GM23338 (cell line): ENCODE results near the gene NAALADL2. TPM values are rescaled to one million over a fixed set of nuclear protein-coding genes. Genes with fewer than 3 reads are reported as not detected.

ENCODE experiments used
- ATAC-seq: fragments of 200-7000 bp; cut with Tn5 transposase; 3 replicates; pipeline ENCODE4 v1.9.1; 2020
- DNase-seq: peaks from one replicate; pipeline ENCODE4 v3.0.0-alpha.2; 2015; ENCODE audit warnings: low spot score
- H2AFZ ChIP-seq: fragments of 200-600 bp; sonication (generic); 2 replicates; pipeline ENCODE4 v1.8.0; 2016; ENCODE audit warnings: antibody characterized with exemption, mild to moderate bottlenecking, moderate library complexity
- H3F3A ChIP-seq: fragments of 200-600 bp; sonication (generic); replicated peaks from 2 replicates; pipeline ENCODE4 v1.8.0; 2017; ENCODE audit warnings: antibody characterized with exemption, mixed run types, low read depth
- H3K27ac ChIP-seq: fragments of 200-600 bp; sonication (generic); 2 replicates; pipeline ENCODE4 v1.6.1; 2016; ENCODE audit warnings: low read depth
- H3K27me3 ChIP-seq: fragments of 200-600 bp; sonication (generic); 2 replicates; pipeline ENCODE4 v1.8.0; 2016; ENCODE audit warnings: mild to moderate bottlenecking, mixed run types, moderate library complexity; ENCODE audit not compliant: insufficient read depth
- H3K36me3 ChIP-seq: fragments of 200-600 bp; sonication (generic); 2 replicates; pipeline ENCODE4 v1.8.0; 2016; ENCODE audit warnings: mild to moderate bottlenecking; ENCODE audit not compliant: insufficient read depth
- H3K4me1 ChIP-seq: fragments of 200-600 bp; sonication (generic); 2 replicates; pipeline ENCODE4 v1.8.0; 2016; ENCODE audit warnings: mild to moderate bottlenecking, moderate library complexity; ENCODE audit not compliant: insufficient read depth
- H3K4me2 ChIP-seq: fragments of 200-600 bp; sonication (generic); 2 replicates; pipeline ENCODE4 v1.7.1; 2017; ENCODE audit warnings: mixed run types
- H3K4me3 ChIP-seq: fragments of 200-600 bp; sonication (generic); 2 replicates; pipeline ENCODE4 v1.6.1; 2016; ENCODE audit warnings: mixed run types
- H3K79me2 ChIP-seq: fragments of 200-600 bp; sonication (generic); replicated peaks from 2 replicates; pipeline ENCODE4 v1.8.0; 2017; ENCODE audit warnings: mild to moderate bottlenecking; ENCODE audit not compliant: insufficient read depth
- H3K9me2 ChIP-seq: fragments of 200-600 bp; sonication (generic); 2 replicates; pipeline ENCODE4 v1.8.0; 2017; ENCODE audit not compliant: insufficient read depth
- H4K20me1 ChIP-seq: fragments of 200-600 bp; sonication (generic); replicated peaks from 2 replicates; pipeline ENCODE4 v1.8.0; 2017; ENCODE audit warnings: mild to moderate bottlenecking; ENCODE audit not compliant: insufficient read depth
- H3K27ac Mint-ChIP-seq: 2 replicates; pipeline ENCODE4 v1.8.0; 2020; ENCODE audit warnings: inconsistent platforms, mild to moderate bottlenecking, moderate library complexity, mixed read lengths
- H3K27me3 Mint-ChIP-seq: 3 replicates; pipeline ENCODE4 v1.8.0; 2022; ENCODE audit warnings: low read depth, mild to moderate bottlenecking, moderate library complexity, mixed read lengths, inconsistent platforms; ENCODE audit not compliant: insufficient read depth, poor library complexity
- H3K36me3 Mint-ChIP-seq: 3 replicates; pipeline ENCODE4 v1.8.0; 2021; ENCODE audit warnings: low read depth, mild to moderate bottlenecking, inconsistent platforms, moderate library complexity, mixed read lengths
- H3K4me1 Mint-ChIP-seq: 3 replicates; pipeline ENCODE4 v1.8.0; 2020; ENCODE audit warnings: mild to moderate bottlenecking, inconsistent platforms, mixed read lengths
- H3K4me3 Mint-ChIP-seq: 3 replicates; pipeline ENCODE4 v1.8.0; 2021; ENCODE audit warnings: moderate library complexity, mild to moderate bottlenecking, inconsistent platforms, mixed read lengths
- H3K9me3 Mint-ChIP-seq: 3 replicates; pipeline ENCODE4 v1.8.0; 2020; ENCODE audit warnings: moderate library complexity, mild to moderate bottlenecking, inconsistent platforms, mixed read lengths
- CREB1 ChIP-seq: fragments of 250-450 bp; sonication (Bioruptor Pico); IDR thresholded peaks from 2 replicates; pipeline ENCODE4 v1.5.0; 2020; ENCODE audit warnings: low read depth, mild to moderate bottlenecking, moderate library complexity
- EZH2 ChIP-seq: fragments of 200-600 bp; sonication (generic); IDR thresholded peaks from one replicate; pipeline ENCODE4 v1.8.0; 2017; ENCODE audit warnings: antibody characterized with exemption, mild to moderate bottlenecking, low read depth; ENCODE audit not compliant: unreplicated experiment
- EZH2phosphoT487 ChIP-seq: fragments of 200-600 bp; sonication (generic); IDR thresholded peaks from one replicate; pipeline ENCODE4 v1.8.1; 2018; ENCODE audit warnings: antibody characterized with exemption; ENCODE audit not compliant: unreplicated experiment
- JUNB ChIP-seq: IDR thresholded peaks from one replicate; pipeline ENCODE4 v1.6.1; 2016; ENCODE audit warnings: antibody characterized with exemption; ENCODE audit not compliant: unreplicated experiment
- NANOG ChIP-seq: IDR thresholded peaks from 2 replicates; pipeline ENCODE4 v1.6.1; 2016; ENCODE audit warnings: antibody characterized with exemption, borderline replicate concordance
- POLR2AphosphoS5 ChIP-seq: IDR thresholded peaks from 2 replicates; pipeline ENCODE4 v1.6.1; 2016; ENCODE audit warnings: antibody characterized with exemption, low read depth
- STAT1 ChIP-seq: IDR thresholded peaks from one replicate; pipeline ENCODE4 v1.6.1; 2016; ENCODE audit warnings: antibody characterized with exemption; ENCODE audit not compliant: unreplicated experiment
- ZNF114 ChIP-seq: fragments of 250-450 bp; sonication (Bioruptor Pico); IDR thresholded peaks from 2 replicates; pipeline ENCODE4 v1.5.0; 2020; ENCODE audit warnings: mild to moderate bottlenecking, moderate library complexity
- ZNF331 ChIP-seq: fragments of 250-450 bp; sonication (Bioruptor Pico); IDR thresholded peaks from 2 replicates; pipeline ENCODE4 v1.5.0; 2020; ENCODE audit warnings: low read depth, mild to moderate bottlenecking, moderate library complexity
- polyA plus RNA-seq: library from polyadenylated mRNA; unstranded; fragments of >200 nt; fragmentation: Nextera tagmentation; extraction: Ambion mirVana; gene quantifications from 2 replicates; pipeline ENCODE4 v1.2.1, GENCODE V29; 2016
- total RNA-seq: library from RNA; depleted of rRNA; stranded (reverse); fragments of >200 nt; shearing (Covaris generic); gene quantifications from 2 replicates; pipeline ENCODE4 v1.2.3, GENCODE V29; 2014
- TF ChIP-seq, protein P1 (sequence below), 2 experiments: fragments of 200-600 bp in 1 of 2; sonication (generic) in 1 of 2; conservative IDR thresholded peaks; 2 replicates each; pipeline versions ENCODE4 v1.5.1 to v1.6.1; 2016 to 2017; ENCODE audit warnings: antibody characterized with exemption in 2 of 2, low read depth in 2 of 2, mild to moderate bottlenecking in 2 of 2, moderate library complexity in 1 of 2
- TF ChIP-seq, protein P2 (sequence below): fragments of 250-450 bp; sonication (Bioruptor Pico); IDR thresholded peaks from 2 replicates; pipeline ENCODE4 v1.5.0; 2020; ENCODE audit warnings: mild to moderate bottlenecking, moderate library complexity

The NAALADL2 gene
- total and polyA plus RNA-seq, 2 experiments from 2014 or later, result 1.6 to 2.6 TPM

- ATAC-seq (no peak), DNase-seq (no peak)
- no peaks in the 10 kb centered on the region for H3K36me3 Mint-ChIP-seq
- Histone ChIP-seq H4K20me1 (no peaks in the 10 kb centered on the region), H3F3A (no peaks in the 10 kb centered on the region), H3K9me2 (no peaks in the 10 kb centered on the region; the same call in 1 of the 2 replicates), H3K79me2 (no peaks in the 10 kb centered on the region), H3K4me3 (no peak overlapping the region), H3K27ac (no peak overlapping the region), H3K36me3 (no peaks in the 10 kb centered on the region), H3K4me2 (no peak overlapping the region), H3K4me1 (peaks cover 9% of the 10 kb centered on the region), H3K27me3 (no peaks in the 10 kb centered on the region), H2AFZ (no peak overlapping the region)
- no peak overlapping the region for H3K27ac Mint-ChIP-seq
- peaks cover 12% of the 10 kb centered on the region for H3K4me1 Mint-ChIP-seq
- H3K4me3 Mint-ChIP-seq, result no peak overlapping the region
- TF ChIP-seq EZH2 (no peak), POLR2AphosphoS5 (no peak), JUNB (no peak), STAT1 (no peak), NANOG (no peak), ZNF114 (CRISPR knock-in tag) (no peak), ZNF331 (CRISPR knock-in tag) (no peak), EZH2phosphoT487 (no peak)
- TF ChIP-seq, protein P1, sequence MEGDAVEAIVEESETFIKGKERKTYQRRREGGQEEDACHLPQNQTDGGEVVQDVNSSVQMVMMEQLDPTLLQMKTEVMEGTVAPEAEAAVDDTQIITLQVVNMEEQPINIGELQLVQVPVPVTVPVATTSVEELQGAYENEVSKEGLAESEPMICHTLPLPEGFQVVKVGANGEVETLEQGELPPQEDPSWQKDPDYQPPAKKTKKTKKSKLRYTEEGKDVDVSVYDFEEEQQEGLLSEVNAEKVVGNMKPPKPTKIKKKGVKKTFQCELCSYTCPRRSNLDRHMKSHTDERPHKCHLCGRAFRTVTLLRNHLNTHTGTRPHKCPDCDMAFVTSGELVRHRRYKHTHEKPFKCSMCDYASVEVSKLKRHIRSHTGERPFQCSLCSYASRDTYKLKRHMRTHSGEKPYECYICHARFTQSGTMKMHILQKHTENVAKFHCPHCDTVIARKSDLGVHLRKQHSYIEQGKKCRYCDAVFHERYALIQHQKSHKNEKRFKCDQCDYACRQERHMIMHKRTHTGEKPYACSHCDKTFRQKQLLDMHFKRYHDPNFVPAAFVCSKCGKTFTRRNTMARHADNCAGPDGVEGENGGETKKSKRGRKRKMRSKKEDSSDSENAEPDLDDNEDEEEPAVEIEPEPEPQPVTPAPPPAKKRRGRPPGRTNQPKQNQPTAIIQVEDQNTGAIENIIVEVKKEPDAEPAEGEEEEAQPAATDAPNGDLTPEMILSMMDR (conservative IDR thresholded peaks at IDR 0.05; ENCODE audit: low read depth in 2 of 2), result no peak
- no peaks in the 10 kb centered on the region for H3K9me3 Mint-ChIP-seq
- H3K27me3 Mint-ChIP-seq, result no peaks in the 10 kb centered on the region
These were observed 90.4 kb downstream of the NAALADL2 start for GRCh38 chr3:174949523-174949922.

DNA sequence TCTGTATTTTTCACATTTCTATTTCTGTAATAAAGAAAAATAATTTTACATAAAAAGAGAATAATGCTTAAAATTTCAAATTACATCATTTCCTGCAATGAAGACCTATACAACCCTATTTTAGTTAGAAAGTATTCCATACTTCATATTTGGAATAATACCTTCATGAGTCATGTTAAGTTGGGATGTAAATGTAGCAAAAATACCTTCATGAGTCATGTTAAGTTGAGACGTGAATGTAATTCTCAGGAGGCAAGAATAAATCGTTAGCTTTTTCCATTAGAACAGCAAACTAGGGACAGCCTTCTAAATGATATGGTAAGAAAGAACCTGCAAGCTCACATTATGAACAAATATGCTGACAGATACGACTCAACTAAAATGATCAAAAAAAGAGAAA is 91.9 kb downstream of the NAALADL2 start:
- TF ChIP-seq JUNB (no peak), CREB1 (no peak)
- TF ChIP-seq, protein P2, sequence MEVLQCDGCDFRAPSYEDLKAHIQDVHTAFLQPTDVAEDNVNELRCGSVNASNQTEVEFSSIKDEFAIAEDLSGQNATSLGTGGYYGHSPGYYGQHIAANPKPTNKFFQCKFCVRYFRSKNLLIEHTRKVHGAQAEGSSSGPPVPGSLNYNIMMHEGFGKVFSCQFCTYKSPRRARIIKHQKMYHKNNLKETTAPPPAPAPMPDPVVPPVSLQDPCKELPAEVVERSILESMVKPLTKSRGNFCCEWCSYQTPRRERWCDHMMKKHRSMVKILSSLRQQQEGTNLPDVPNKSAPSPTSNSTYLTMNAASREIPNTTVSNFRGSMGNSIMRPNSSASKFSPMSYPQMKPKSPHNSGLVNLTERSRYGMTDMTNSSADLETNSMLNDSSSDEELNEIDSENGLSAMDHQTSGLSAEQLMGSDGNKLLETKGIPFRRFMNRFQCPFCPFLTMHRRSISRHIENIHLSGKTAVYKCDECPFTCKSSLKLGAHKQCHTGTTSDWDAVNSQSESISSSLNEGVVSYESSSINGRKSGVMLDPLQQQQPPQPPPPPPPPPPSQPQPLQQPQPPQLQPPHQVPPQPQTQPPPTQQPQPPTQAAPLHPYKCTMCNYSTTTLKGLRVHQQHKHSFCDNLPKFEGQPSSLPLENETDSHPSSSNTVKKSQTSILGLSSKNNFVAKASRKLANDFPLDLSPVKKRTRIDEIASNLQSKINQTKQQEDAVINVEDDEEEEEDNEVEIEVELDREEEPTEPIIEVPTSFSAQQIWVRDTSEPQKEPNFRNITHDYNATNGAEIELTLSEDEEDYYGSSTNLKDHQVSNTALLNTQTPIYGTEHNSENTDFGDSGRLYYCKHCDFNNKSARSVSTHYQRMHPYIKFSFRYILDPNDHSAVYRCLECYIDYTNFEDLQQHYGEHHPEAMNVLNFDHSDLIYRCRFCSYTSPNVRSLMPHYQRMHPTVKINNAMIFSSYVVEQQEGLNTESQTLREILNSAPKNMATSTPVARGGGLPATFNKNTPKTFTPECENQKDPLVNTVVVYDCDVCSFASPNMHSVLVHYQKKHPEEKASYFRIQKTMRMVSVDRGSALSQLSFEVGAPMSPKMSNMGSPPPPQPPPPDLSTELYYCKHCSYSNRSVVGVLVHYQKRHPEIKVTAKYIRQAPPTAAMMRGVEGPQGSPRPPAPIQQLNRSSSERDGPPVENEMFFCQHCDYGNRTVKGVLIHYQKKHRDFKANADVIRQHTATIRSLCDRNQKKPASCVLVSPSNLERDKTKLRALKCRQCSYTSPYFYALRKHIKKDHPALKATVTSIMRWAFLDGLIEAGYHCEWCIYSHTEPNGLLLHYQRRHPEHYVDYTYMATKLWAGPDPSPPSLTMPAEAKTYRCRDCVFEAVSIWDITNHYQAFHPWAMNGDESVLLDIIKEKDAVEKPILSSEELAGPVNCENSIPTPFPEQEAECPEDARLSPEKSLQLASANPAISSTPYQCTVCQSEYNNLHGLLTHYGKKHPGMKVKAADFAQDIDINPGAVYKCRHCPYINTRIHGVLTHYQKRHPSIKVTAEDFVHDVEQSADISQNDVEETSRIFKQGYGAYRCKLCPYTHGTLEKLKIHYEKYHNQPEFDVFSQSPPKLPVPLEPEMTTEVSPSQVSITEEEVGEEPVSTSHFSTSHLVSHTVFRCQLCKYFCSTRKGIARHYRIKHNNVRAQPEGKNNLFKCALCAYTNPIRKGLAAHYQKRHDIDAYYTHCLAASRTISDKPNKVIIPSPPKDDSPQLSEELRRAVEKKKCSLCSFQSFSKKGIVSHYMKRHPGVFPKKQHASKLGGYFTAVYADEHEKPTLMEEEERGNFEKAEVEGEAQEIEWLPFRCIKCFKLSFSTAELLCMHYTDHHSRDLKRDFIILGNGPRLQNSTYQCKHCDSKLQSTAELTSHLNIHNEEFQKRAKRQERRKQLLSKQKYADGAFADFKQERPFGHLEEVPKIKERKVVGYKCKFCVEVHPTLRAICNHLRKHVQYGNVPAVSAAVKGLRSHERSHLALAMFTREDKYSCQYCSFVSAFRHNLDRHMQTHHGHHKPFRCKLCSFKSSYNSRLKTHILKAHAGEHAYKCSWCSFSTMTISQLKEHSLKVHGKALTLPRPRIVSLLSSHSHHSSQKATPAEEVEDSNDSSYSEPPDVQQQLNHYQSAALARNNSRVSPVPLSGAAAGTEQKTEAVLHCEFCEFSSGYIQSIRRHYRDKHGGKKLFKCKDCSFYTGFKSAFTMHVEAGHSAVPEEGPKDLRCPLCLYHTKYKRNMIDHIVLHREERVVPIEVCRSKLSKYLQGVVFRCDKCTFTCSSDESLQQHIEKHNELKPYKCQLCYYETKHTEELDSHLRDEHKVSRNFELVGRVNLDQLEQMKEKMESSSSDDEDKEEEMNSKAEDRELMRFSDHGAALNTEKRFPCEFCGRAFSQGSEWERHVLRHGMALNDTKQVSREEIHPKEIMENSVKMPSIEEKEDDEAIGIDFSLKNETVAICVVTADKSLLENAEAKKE (CRISPR knock-in tag), result no peak
- peak overlapping the region; percentile 41; the same call in 1 of the 2 replicates for H3K27ac Mint-ChIP-seq
- H3F3A ChIP-seq, result no peaks in the 10 kb centered on the region
- no peaks in the 10 kb centered on the region; the same call in 1 of the 2 replicates for H3K9me2 ChIP-seq
- no peaks in the 10 kb centered on the region for H3K27me3 ChIP-seq
- H3K36me3 ChIP-seq, result no peaks in the 10 kb centered on the region
- no peak overlapping the region for H3K4me3 Mint-ChIP-seq
- no peaks in the 10 kb centered on the region for H3K9me3 Mint-ChIP-seq
- H3K4me3 ChIP-seq, result no peak overlapping the region
- H3K79me2 ChIP-seq, result no peaks in the 10 kb centered on the region
- H2AFZ ChIP-seq, result no peak overlapping the region
- no peak overlapping the region for H3K4me2 ChIP-seq
- H3K4me1 ChIP-seq, result peaks cover 12% of the 10 kb centered on the region
- no peak for ATAC-seq
- no peak overlapping the region for H3K27ac ChIP-seq
- no peaks in the 10 kb centered on the region for H3K27me3 Mint-ChIP-seq
- no peaks in the 10 kb centered on the region for H4K20me1 ChIP-seq
- peaks cover 13% of the 10 kb centered on the region; the same call in 2 of the 3 replicates for H3K4me1 Mint-ChIP-seq
- H3K36me3 Mint-ChIP-seq, result no peaks in the 10 kb centered on the region
- DNase-seq, result no peak
